ENCODE data around the gene CYP4F11. TPM values are rescaled to one million over a fixed set of nuclear protein-coding genes. Genes with fewer than 3 reads are reported as not detected.

Gene CYP4F11, protein sequence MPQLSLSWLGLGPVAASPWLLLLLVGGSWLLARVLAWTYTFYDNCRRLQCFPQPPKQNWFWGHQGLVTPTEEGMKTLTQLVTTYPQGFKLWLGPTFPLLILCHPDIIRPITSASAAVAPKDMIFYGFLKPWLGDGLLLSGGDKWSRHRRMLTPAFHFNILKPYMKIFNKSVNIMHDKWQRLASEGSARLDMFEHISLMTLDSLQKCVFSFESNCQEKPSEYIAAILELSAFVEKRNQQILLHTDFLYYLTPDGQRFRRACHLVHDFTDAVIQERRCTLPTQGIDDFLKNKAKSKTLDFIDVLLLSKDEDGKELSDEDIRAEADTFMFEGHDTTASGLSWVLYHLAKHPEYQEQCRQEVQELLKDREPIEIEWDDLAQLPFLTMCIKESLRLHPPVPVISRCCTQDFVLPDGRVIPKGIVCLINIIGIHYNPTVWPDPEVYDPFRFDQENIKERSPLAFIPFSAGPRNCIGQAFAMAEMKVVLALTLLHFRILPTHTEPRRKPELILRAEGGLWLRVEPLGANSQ
- total RNA-seq (2022): 8.1 and 10.5 TPM in 2 replicates
- percentile 45 among the genes with signal in this experiment for Bru-seq, nascent RNA
- BruChase-seq, experiment 1, labeled RNA remaining after a 6-hour chase: percentile 60 among the genes with signal in this experiment
- BruChase-seq, experiment 2, labeled RNA remaining after a 2-hour chase: percentile 57 among the genes with signal in this experiment
- long read RNA-seq, transcript CYP4F11-201 (13 exons, 2,977 nt): major isoform, 18 of 32 reads
- long read RNA-seq, transcript CYP4F11-203 (12 exons, 3,161 nt): minor isoform, 8 of 32 reads
- long read RNA-seq, partial matches to known transcripts: 2 of 32 reads
- long read RNA-seq, other reads (novel, unspliced or antisense): 3 of 32 reads

DNA sequence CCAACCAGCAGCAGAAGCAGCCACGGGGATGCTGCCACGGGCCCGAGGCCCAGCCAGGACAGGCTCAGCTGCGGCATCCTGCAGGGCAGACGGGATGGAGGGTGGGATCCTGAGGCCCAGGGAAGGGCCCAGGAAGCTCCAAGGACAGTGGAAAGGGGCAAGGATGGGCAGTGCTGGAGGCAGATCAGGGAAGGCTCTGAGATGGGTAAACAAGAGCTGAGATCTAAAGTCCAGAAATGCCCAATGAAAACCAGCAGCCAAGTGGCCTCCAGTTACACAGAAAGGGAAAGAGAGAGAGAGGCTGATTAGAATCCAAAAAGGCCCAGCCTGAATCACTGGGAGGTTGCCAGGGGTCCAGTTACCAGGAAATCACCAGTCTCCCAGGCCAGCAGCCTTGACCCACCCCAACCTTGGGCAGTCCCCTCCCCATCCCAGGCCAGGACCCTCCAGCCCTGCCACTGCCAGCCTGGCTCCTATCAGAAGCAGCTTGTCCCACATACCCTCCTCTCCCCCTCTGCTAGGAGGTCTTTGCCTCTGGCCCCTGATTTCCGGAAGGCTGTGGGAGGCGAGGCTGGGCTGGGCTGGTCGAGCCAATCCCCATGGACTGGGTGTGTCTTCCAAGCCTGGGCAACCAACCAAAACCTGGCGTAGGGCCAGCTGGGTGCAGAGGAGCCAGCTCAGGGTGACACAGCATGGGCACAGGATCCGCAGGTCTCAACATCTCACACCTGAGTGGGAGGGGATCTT is at the start of gene CYP4F11:
CYP4F11 (minus strand) TSS at position 198 of the 747 bp plus-strand sequence; CDS start at position 77, 121 bp downstream.
- Mint-ChIP-seq H3K9me3 (ENCODE audit: unreplicated experiment) (no peaks in the 10 kb centered on the region), H3K27me3 (ENCODE audit: insufficient read depth, unreplicated experiment) (no peaks in the 10 kb centered on the region), H3K4me3 (ENCODE audit: unreplicated experiment) (peak within 1 kb of the TSS; percentile 69), H3K27ac (ENCODE audit: low read depth, unreplicated experiment) (peak within 1 kb of the TSS; percentile 93), H3K36me3 (ENCODE audit: insufficient read depth, unreplicated experiment) (no peaks in the 10 kb centered on the region), H3K4me1 (ENCODE audit: insufficient read depth, unreplicated experiment) (peaks cover 14% of the 10 kb centered on the region)
- TF ChIP-seq, protein P1, sequence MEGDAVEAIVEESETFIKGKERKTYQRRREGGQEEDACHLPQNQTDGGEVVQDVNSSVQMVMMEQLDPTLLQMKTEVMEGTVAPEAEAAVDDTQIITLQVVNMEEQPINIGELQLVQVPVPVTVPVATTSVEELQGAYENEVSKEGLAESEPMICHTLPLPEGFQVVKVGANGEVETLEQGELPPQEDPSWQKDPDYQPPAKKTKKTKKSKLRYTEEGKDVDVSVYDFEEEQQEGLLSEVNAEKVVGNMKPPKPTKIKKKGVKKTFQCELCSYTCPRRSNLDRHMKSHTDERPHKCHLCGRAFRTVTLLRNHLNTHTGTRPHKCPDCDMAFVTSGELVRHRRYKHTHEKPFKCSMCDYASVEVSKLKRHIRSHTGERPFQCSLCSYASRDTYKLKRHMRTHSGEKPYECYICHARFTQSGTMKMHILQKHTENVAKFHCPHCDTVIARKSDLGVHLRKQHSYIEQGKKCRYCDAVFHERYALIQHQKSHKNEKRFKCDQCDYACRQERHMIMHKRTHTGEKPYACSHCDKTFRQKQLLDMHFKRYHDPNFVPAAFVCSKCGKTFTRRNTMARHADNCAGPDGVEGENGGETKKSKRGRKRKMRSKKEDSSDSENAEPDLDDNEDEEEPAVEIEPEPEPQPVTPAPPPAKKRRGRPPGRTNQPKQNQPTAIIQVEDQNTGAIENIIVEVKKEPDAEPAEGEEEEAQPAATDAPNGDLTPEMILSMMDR (IDR thresholded peaks at IDR 0.05; ENCODE audit: unreplicated experiment): no peak
- intact Hi-C loops (cut with micrococcal nuclease): no loop called here
- ChIA-PET POLR2A (interaction anchor here (0.7 to 1.0 kb wide), 2 partner anchors 97 to 380 kb away, joined by 3 read pairs; no protein-coding TSS in a partner anchor), CTCF (interaction anchor here (0.6 kb wide), 1 partner anchor 134 kb away, joined by 5 read pairs; no protein-coding TSS in a partner anchor)
- BruUV-seq (replicated peaks): no TSS peak
- DNase-seq (ENCODE audit: unreplicated experiment): peak; percentile 94

DNA sequence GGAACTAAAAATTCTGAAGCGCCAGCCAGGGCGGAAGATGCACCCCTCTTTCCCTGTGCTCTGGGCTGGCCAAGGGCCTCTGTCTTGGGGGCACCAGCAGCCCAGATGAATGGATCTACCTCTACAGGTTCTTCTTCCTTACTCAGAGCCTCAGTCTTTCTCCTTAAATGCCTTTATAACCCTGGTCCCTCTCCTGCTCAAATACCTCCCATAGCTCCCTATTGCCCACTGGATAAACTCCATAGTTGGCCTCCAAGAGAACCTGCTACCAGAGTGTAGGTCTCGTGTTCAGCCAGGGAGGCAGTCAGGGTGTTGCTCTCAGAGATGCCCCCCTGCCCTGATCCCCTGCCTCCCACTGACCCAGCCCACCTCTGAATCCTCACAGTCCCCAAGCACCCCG is 45.0 kb upstream of the CYP4F11 start:
- CTCF ChIA-PET: interaction anchor here (0.6 kb wide), 1 partner anchor 422 kb away, joined by 3 read pairs; no protein-coding TSS in a partner anchor
- no peak overlapping the region for H3K27ac Mint-ChIP-seq (ENCODE audit: low read depth, unreplicated experiment)
- intact Hi-C loops (cut with micrococcal nuclease): no loop called here
- no peaks in the 10 kb centered on the region for H3K9me3 Mint-ChIP-seq (ENCODE audit: unreplicated experiment)
- POLR2A ChIA-PET: no interaction called here
- H3K4me1 Mint-ChIP-seq (ENCODE audit: insufficient read depth, unreplicated experiment): no peaks in the 10 kb centered on the region
- BruUV-seq (replicated peaks): no TSS peak
- H3K4me3 Mint-ChIP-seq (ENCODE audit: unreplicated experiment): no peak overlapping the region
- no peaks in the 10 kb centered on the region for H3K36me3 Mint-ChIP-seq (ENCODE audit: insufficient read depth, unreplicated experiment)
- DNase-seq (ENCODE audit: unreplicated experiment): no peak
- H3K27me3 Mint-ChIP-seq (ENCODE audit: insufficient read depth, unreplicated experiment): peaks cover 32% of the 10 kb centered on the region
- TF ChIP-seq, protein P1 (IDR thresholded peaks at IDR 0.05; ENCODE audit: unreplicated experiment): no peak

DNA sequence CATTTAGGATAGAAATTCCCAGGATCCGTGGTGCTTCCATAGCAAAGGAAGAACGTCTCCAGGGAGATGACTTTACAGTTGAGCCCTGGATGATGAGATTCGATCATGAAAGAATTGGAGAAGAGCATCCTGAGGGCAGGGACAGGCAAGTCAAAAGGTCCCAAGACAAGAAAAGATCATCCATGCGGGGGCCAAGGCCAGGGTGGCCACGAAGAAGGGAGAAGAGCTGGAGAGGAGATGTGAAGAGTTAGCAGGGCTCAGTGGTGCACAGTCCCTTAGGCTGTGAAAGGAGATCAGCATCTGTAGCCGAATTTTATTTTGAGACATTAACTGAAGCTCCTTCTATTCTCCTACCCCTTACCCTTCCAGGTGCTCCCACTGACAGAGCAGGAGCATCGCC is 43.4 kb upstream of the CYP4F11 start:
- TF ChIP-seq, protein P1 (IDR thresholded peaks at IDR 0.05; ENCODE audit: unreplicated experiment): no peak
- Mint-ChIP-seq H3K27me3 (ENCODE audit: insufficient read depth, unreplicated experiment) (peaks cover 32% of the 10 kb centered on the region), H3K27ac (ENCODE audit: low read depth, unreplicated experiment) (no peak overlapping the region), H3K4me3 (ENCODE audit: unreplicated experiment) (no peak overlapping the region), H3K9me3 (ENCODE audit: unreplicated experiment) (no peaks in the 10 kb centered on the region), H3K4me1 (ENCODE audit: insufficient read depth, unreplicated experiment) (no peaks in the 10 kb centered on the region), H3K36me3 (ENCODE audit: insufficient read depth, unreplicated experiment) (no peaks in the 10 kb centered on the region)
- ChIA-PET POLR2A (no interaction called here), CTCF (interaction anchor here (0.6 kb wide), 1 partner anchor 14 kb away, joined by 3 read pairs; no protein-coding TSS in a partner anchor)
- intact Hi-C loops (cut with micrococcal nuclease): no loop called here
- BruUV-seq (replicated peaks): no TSS peak
- DNase-seq (ENCODE audit: unreplicated experiment): no peak
